H9 (cell line): ENCODE results near the gene TTC39A. TPM values are rescaled to one million over a fixed set of nuclear protein-coding genes. Genes with fewer than 3 reads are reported as not detected.
A peak's percentile ranks its signal among the peaks of the same experiment; 100 is the strongest.

ENCODE experiments used
- DNase-seq: peaks from one replicate; pipeline ENCODE4 v3.0.0-alpha.2; 2017
- H2AFZ ChIP-seq: one replicate; pipeline ENCODE4 v1.6.1; 2013; ENCODE audit warnings: mild to moderate bottlenecking, low read length, control low read depth, moderate library complexity
- H2AK5ac ChIP-seq: 2 replicates; pipeline ENCODE4 v1.6.1; 2013; ENCODE audit warnings: low read length, control low read depth, mixed read lengths; ENCODE audit not compliant: insufficient read length
- H2BK120ac ChIP-seq: one replicate; pipeline ENCODE4 v1.6.1; 2013; ENCODE audit warnings: low read depth, mild to moderate bottlenecking, low read length, control low read depth, inconsistent platforms; ENCODE audit not compliant: poor library complexity, severe bottlenecking
- H2BK12ac ChIP-seq: 2 replicates; pipeline ENCODE4 v1.6.1; 2013; ENCODE audit warnings: low read length, control low read depth, mixed read lengths, low read depth; ENCODE audit not compliant: insufficient read length
- H2BK15ac ChIP-seq: 2 replicates; pipeline ENCODE4 v1.6.1; 2013; ENCODE audit warnings: low read depth, low read length, control low read depth
- H2BK20ac ChIP-seq: one replicate; pipeline ENCODE4 v1.6.1; 2013; ENCODE audit warnings: low read depth, mild to moderate bottlenecking, low read length, control low read depth, inconsistent platforms; ENCODE audit not compliant: poor library complexity, severe bottlenecking
- H2BK5ac ChIP-seq: 2 replicates; pipeline ENCODE4 v1.6.1; 2013; ENCODE audit warnings: low read length, control low read depth, mixed read lengths; ENCODE audit not compliant: insufficient read length
- H3K14ac ChIP-seq: 2 replicates; pipeline ENCODE4 v1.6.1; 2013; ENCODE audit warnings: low read length, control low read depth; ENCODE audit not compliant: insufficient read depth
- H3K18ac ChIP-seq: 2 replicates; pipeline ENCODE4 v1.6.1; 2013; ENCODE audit warnings: low read depth, mild to moderate bottlenecking, mixed read lengths, low read length, control low read depth; ENCODE audit not compliant: insufficient read length
- H3K23ac ChIP-seq: 2 replicates; pipeline ENCODE4 v1.6.1; 2013; ENCODE audit warnings: low read length, control low read depth, mixed read lengths, low read depth; ENCODE audit not compliant: insufficient read length
- H3K23me2 ChIP-seq: 2 replicates; pipeline ENCODE4 v1.6.1; 2013; ENCODE audit warnings: low read depth, mild to moderate bottlenecking, mixed read lengths, low read length, control low read depth; ENCODE audit not compliant: insufficient read length, poor library complexity, severe bottlenecking
- H3K27ac ChIP-seq: 2 replicates; pipeline ENCODE4 v1.5.1; 2013; ENCODE audit warnings: low read length, control low read depth, mixed read lengths, low read depth; ENCODE audit not compliant: insufficient read length
- H3K27me3 ChIP-seq: 2 replicates; pipeline ENCODE4 v1.6.1; 2013; ENCODE audit warnings: low read length, control low read depth, inconsistent platforms; ENCODE audit not compliant: insufficient read depth
- H3K4ac ChIP-seq: 2 replicates; pipeline ENCODE4 v1.6.1; 2013; ENCODE audit warnings: low read depth, mild to moderate bottlenecking, control low read depth, inconsistent platforms, low read length, moderate library complexity
- H3K4me1 ChIP-seq: 2 replicates; pipeline ENCODE4 v1.6.1; 2013; ENCODE audit warnings: low read length, control low read depth, inconsistent platforms; ENCODE audit not compliant: insufficient read depth
- H3K4me2 ChIP-seq: 2 replicates; pipeline ENCODE4 v1.6.1; 2013; ENCODE audit warnings: low read length, control low read depth, mixed read lengths; ENCODE audit not compliant: insufficient read length, insufficient read depth
- H3K56ac ChIP-seq: 2 replicates; pipeline ENCODE4 v1.6.1; 2013; ENCODE audit warnings: low read depth, mild to moderate bottlenecking, mixed read lengths, low read length, control low read depth; ENCODE audit not compliant: insufficient read length
- H3K79me1 ChIP-seq: 2 replicates; pipeline ENCODE4 v1.6.1; 2013; ENCODE audit warnings: low read depth, mild to moderate bottlenecking, moderate library complexity, low read length, control low read depth, inconsistent platforms; ENCODE audit not compliant: insufficient read depth, poor library complexity, severe bottlenecking
- H3K79me2 ChIP-seq: 2 replicates; pipeline ENCODE4 v1.6.1; 2013; ENCODE audit warnings: low read length, control low read depth, inconsistent platforms; ENCODE audit not compliant: insufficient read depth
- H3K9ac ChIP-seq: 2 replicates; pipeline ENCODE4 v1.6.1; 2013; ENCODE audit warnings: low read length, control low read depth, mixed read lengths; ENCODE audit not compliant: insufficient read length; ENCODE audit errors: extremely low read depth
- H3K9me3 ChIP-seq: one replicate; pipeline ENCODE4 v1.6.1; 2013; ENCODE audit warnings: low read depth, low read length, inconsistent platforms; ENCODE audit not compliant: control insufficient read depth
- H3T11ph ChIP-seq: one replicate; pipeline ENCODE4 v1.6.1; 2013; ENCODE audit warnings: mild to moderate bottlenecking, low read length, control low read depth, inconsistent platforms
- H4K20me1 ChIP-seq: one replicate; pipeline ENCODE4 v1.6.1; 2013; ENCODE audit not compliant: control insufficient read depth, insufficient read length, insufficient read depth
- H4K5ac ChIP-seq: 2 replicates; pipeline ENCODE4 v1.6.1; 2013; ENCODE audit warnings: low read depth, mild to moderate bottlenecking, mixed read lengths, low read length, control low read depth; ENCODE audit not compliant: insufficient read length
- H4K8ac ChIP-seq: replicated peaks from 2 replicates; pipeline ENCODE4 v1.6.1; 2013; ENCODE audit warnings: low read length, control low read depth, mixed read lengths, low read depth; ENCODE audit not compliant: insufficient read length
- H4K91ac ChIP-seq: 2 replicates; pipeline ENCODE4 v1.6.1; 2013; ENCODE audit warnings: low read depth, mild to moderate bottlenecking, moderate library complexity, mixed read lengths, low read length, control low read depth; ENCODE audit not compliant: insufficient read length
- H3K27ac Mint-ChIP-seq, 3 experiments: 2 replicates in 2 of 3; 3 replicates in 1 of 3; pipeline ENCODE4 v1.8.0; 2020 to 2021; ENCODE audit warnings: mixed read lengths in 3 of 3, mild to moderate bottlenecking in 1 of 3, moderate library complexity in 1 of 3
- H3K27me3 Mint-ChIP-seq: 2 replicates; pipeline ENCODE4 v1.8.0; 2021; ENCODE audit warnings: low read depth, mild to moderate bottlenecking, moderate library complexity, mixed read lengths
- H3K36me3 Mint-ChIP-seq, 3 experiments: 2 replicates in 2 of 3; 3 replicates in 1 of 3; pipeline ENCODE4 v1.8.0; 2020 to 2021; ENCODE audit warnings: low read depth in 3 of 3, mixed read lengths in 3 of 3; ENCODE audit not compliant: insufficient read depth in 1 of 3
- H3K4me1 Mint-ChIP-seq, 2 experiments: 2 replicates each; pipeline ENCODE4 v1.8.0; 2020; ENCODE audit warnings: mixed read lengths in 2 of 2
- H3K4me3 Mint-ChIP-seq, 2 experiments: 2 replicates in 1 of 2; 3 replicates in 1 of 2; pipeline ENCODE4 v1.8.0; 2020 to 2021; ENCODE audit warnings: mild to moderate bottlenecking in 2 of 2, mixed read lengths in 2 of 2, moderate library complexity in 1 of 2
- H3K9me3 Mint-ChIP-seq, 2 experiments: 2 replicates in 1 of 2; 3 replicates in 1 of 2; pipeline ENCODE4 v1.8.0; 2020; ENCODE audit warnings: mild to moderate bottlenecking in 2 of 2, mixed read lengths in 2 of 2, moderate library complexity in 1 of 2
- CTCF ChIP-seq: fragments of 200-600 bp; sonication (generic); conservative IDR thresholded peaks from 3 replicates; pipeline ENCODE4 v1.8.0; 2021; ENCODE audit warnings: antibody characterized with exemption, mild to moderate bottlenecking
- WGBS: extraction: QIAGEN DNeasy Blood & Tissue Kit; methylation state at CpG from one replicate; pipeline ENCODE4 v1.1.7; 2013; ENCODE audit warnings: missing lambda C conversion rate, low lambda C conversion rate, mixed read lengths; ENCODE audit not compliant: insufficient read length; ENCODE audit errors: extremely low coverage; 5-methylcytosine and 5-hydroxymethylcytosine counted together
- total RNA-seq: library from RNA; stranded (reverse); gene quantifications from 2 replicates; pipeline ENCODE4 v1.2.1, GENCODE V29; 2021

The TTC39A gene
- total RNA-seq, 1 experiment from 2014 or later: 7.7 TPM

GRCh38 chr1:51240084-51240483, 90.3 kb downstream of the TTC39A start:
- H3K27ac Mint-ChIP-seq: peak overlapping the region in 2 of 3 experiments; percentile 36 to 48; a peak in 2 of 7 replicates

More at GRCh38 chr1:51240084-51240483, 90.3 kb downstream of the TTC39A start:
- peaks cover 31 to 32% of the 10 kb centered on the region in 2 experiments for H3K4me1 Mint-ChIP-seq
- no peak overlapping the region for H3K27ac ChIP-seq
- H2BK120ac ChIP-seq: no peak overlapping the region
- H3K9me3 ChIP-seq: no peaks in the 10 kb centered on the region
- no peak for TF ChIP-seq CTCF
- no peak overlapping the region for H3K4me2 ChIP-seq
- peaks cover 1 to 9% (median 3%) of the 10 kb centered on the region in 3 experiments; a peak in 2 of 7 replicates for H3K36me3 Mint-ChIP-seq
- peaks cover 29% of the 10 kb centered on the region for H3K79me2 ChIP-seq
- H4K5ac ChIP-seq: no peak overlapping the region
- H2BK15ac ChIP-seq: no peak overlapping the region
- peaks cover 4% of the 10 kb centered on the region for H3K79me1 ChIP-seq
- H3K4me1 ChIP-seq: no peaks in the 10 kb centered on the region; the same call in 1 of the 2 replicates
- no peak overlapping the region for H4K8ac ChIP-seq
- H3T11ph ChIP-seq: no peak overlapping the region
- no peak overlapping the region for H2BK20ac ChIP-seq
- no peak overlapping the region for H2BK5ac ChIP-seq
- no peak overlapping the region for H2AK5ac ChIP-seq
- no peak for DNase-seq
- no peaks in the 10 kb centered on the region; a peak in 1 of 5 replicates for H3K9me3 Mint-ChIP-seq
- H3K23ac ChIP-seq: no peak overlapping the region
- H3K14ac ChIP-seq: no peak overlapping the region
- H3K23me2 ChIP-seq: peaks cover 9% of the 10 kb centered on the region
- no peak overlapping the region for H3K56ac ChIP-seq
- H3K4me3 Mint-ChIP-seq: no peak overlapping the region
- H4K91ac ChIP-seq: no peak overlapping the region
- no peak overlapping the region for H3K18ac ChIP-seq
- peak overlapping the region; percentile 19 for H3K9ac ChIP-seq
- H2AFZ ChIP-seq: no peak overlapping the region
- no peak overlapping the region for H2BK12ac ChIP-seq
- H3K27me3 Mint-ChIP-seq: peaks cover 2% of the 10 kb centered on the region
- H3K4ac ChIP-seq: no peak overlapping the region
- no CpG with 5 or more reads among the region's 2 CpGs for WGBS
- no peaks in the 10 kb centered on the region for H4K20me1 ChIP-seq
- H3K27me3 ChIP-seq: no peaks in the 10 kb centered on the region
